ENCODE data around the gene SYN1.

- TF ChIP-seq EZH2 (IDR thresholded peaks at IDR 0.05; ENCODE audit: insufficient read depth, poor library complexity, severe bottlenecking): no peak
- TF ChIP-seq EZH2phosphoT487 (IDR thresholded peaks at IDR 0.05; ENCODE audit: insufficient read depth, low read depth): no peak
Measured at GRCh38 chrX:47583240-47583861, 36.3 kb downstream of the SYN1 start.

All from GM23248 (cell line).